HK-2 (cell line): Measurements from ENCODE around the gene TRPV2.
A peak's percentile ranks its signal among the peaks of the same experiment; 100 is the strongest.

Source experiments
- DNase-seq: peaks from one replicate; pipeline ENCODE4 v3.0.0-alpha.2; 2018; ENCODE audit not compliant: unreplicated experiment

Gene TRPV2

DNA sequence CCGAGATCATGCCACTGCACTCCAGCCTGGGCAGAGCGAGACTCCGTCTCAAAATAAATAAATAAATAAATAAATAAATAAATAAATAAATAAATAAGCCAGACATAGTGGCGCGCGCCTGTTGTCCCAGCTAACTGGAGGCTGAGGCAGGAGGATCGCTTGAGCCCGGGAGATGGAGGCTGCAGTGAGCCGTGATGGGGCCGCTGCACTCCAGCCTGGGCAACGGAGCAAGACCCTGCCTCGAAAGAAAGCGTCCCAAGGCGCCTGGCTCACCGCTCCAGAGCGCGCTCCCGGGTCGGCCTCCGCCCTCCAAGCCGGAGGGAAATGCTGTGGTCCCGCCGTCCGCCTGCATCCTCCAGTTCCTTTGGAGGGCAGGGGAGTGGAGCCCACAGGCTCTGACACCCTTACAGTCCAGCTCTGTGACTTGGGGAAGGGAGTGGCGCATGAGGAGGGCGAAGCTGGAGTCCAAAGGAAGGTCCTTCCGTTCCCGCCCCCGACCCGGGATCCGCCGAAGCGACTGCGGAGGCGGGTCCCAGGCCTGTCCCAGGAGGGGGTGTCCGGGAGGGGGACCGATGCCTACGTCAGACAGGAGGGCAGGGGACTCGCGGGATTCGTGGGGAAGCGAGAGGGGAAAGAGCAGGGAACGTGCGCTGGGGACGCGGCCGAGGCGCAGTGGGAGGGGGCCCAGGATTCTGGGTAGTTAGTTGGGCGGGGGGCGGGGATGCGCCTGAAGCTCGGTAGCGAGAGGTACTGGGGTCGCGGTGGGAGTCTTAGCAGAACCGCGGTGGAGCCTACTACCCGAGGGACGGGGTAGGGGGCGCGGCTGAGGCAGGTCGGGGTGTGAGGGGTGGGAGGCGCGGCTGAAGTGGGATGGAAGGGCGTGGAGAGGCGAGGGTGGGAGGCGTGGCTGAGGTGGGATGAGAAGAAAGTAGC is 8.4 kb upstream of the TRPV2 start:
- no peak for DNase-seq

- no peak for DNase-seq
Observed at GRCh38 chr17:16407911-16408588, 7.3 kb upstream of the TRPV2 start.

DNA sequence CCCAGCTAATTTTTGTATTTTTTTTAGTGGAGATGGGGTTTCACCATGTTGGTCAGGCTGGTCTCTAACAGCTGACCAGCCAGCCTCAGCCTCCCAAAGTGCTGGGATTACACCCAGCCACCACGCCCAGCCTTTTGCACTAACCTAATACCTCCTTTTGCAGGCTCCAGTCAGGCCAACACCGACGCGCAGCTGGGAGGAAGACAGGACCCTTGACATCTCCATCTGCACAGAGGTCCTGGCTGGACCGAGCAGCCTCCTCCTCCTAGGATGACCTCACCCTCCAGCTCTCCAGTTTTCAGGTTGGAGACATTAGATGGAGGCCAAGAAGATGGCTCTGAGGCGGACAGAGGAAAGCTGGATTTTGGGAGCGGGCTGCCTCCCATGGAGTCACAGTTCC is 2.0 kb downstream of the TRPV2 start:
- no peak for DNase-seq

DNA sequence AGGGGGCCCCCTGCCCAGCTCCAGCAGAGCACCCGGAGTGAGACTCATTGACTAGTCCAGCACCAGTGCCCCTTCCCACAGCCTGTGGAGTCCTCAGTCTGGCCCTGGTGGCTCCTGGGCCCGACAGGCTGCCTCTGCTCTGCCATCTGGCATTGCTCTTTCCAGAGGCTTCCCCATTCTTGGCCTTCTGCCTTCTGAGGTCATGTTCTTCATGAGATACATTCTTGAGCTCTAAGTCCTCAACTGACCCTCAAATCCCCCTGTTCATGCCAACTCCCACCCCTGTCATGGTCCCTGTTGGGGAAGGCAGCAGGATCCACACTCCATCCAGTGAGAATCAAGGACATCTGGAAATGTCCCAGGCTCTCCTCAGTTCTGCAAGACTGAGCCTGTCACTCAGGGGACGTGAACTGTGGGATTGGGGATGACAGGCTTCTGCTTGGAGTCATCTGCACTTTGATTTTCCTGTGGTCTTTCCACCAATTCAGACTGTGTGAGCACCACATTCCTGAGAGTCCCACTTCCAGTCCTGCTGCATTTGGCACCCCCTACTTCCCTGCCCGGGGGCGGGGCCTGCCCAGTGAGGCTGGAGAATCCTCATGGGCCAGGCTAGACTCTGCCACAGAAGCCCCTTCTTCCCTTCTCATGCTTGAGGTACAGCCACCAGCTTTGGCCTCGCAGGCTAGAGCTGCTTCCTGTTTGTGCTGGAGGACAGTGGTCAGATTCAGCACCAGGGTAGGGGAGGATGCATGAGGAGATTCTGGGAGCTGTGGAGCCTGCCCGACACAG is 2.7 kb downstream of the TRPV2 start:
- peak; percentile 76 for DNase-seq

DNA sequence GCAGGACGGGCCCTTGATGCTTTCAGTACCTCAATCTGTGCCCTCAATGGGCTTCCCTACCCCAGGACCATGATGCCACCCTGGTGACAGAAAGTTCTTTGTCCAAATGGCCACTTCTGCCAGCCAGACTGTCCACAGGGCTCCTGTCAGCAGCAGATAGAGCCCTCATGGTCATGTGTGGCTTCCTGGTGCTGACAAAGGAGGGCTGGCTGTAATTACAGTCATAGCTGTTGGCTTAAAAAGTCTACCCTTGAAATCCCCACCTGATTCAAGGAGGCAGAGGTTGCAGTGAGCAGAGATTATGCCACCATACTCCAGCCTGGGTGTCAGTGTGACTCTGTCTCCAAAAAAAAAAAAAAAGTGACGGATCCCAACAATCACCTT is 3.3 kb downstream of the TRPV2 start:
- no peak for DNase-seq

- DNase-seq = peak; percentile 73
Observed at GRCh38 chr17:16419074-16419928, 3.9 kb downstream of the TRPV2 start.

GRCh38 chr17:16419929-16420271 is 4.5 kb downstream of the TRPV2 start:
- peak; percentile 79 for DNase-seq

DNA sequence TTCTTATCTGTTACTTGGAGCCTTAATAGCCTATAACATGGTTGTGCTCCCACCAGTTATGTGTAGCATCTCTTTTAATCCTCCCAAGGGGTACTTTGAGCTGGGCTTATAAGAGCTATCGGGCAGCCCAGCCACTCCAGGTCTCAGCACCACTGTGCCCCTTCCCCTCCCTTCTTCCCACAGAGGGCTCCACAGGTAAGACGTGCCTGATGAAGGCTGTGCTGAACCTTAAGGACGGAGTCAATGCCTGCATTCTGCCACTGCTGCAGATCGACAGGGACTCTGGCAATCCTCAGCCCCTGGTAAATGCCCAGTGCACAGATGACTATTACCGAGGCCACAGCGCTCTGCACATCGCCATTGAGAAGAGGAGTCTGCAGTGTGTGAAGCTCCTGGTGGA is 7.0 kb downstream of the TRPV2 start:
- DNase-seq = no peak

DNA sequence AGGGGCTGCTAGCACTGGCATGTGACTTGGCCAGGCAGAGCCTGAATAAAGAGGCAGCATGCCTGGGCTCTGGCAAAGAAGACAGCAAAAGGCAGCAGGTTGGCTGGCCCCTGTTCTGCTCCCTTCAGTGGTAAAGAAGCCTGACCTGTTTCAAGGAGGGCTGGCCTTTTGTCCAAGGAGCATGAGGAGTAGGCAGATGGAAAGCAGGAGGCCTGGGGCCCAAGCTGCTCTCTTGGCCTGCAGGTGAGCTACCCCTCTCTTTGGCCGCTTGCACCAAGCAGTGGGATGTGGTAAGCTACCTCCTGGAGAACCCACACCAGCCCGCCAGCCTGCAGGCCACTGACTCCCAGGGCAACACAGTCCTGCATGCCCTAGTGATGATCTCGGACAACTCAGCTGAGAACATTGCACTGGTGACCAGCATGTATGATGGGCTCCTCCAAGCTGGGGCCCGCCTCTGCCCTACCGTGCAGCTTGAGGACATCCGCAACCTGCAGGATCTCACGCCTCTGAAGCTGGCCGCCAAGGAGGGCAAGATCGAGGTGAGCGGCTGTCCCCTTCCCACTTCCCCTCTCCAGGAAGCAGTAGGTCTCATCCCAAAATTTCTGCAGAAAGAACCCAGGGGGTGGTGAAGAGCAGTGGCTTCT is 8.0 kb downstream of the TRPV2 start:
- DNase-seq = no peak

DNA sequence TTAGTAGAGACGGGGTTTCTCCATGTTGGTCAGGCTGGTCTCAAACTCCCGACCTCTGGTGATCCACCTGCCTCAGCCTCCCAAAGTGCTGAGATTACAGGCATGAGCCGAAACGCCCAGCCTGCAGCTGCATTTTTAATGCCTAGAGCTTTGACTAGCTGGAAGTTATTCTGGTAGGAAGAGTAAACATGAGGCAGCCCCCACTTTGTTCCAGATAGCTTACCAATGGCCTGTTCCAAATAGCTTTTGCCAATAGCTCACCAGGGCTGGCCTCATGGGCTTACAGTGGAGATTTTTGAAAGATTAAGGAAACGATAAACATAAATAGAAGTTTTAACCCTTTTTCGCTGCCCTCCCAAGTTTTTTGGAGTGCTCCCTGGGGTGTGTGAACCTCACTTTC is 9.8 kb downstream of the TRPV2 start:
- no peak for DNase-seq

- no peak for DNase-seq
Observed at GRCh38 chr17:16425698-16426659, 10.6 kb downstream of the TRPV2 start.

GRCh38 chr17:16427020-16427419 is 11.6 kb downstream of the TRPV2 start:
- DNase-seq = no peak

GRCh38 chr17:16428098-16428882 is 12.9 kb downstream of the TRPV2 start:
- DNase-seq = no peak

DNA sequence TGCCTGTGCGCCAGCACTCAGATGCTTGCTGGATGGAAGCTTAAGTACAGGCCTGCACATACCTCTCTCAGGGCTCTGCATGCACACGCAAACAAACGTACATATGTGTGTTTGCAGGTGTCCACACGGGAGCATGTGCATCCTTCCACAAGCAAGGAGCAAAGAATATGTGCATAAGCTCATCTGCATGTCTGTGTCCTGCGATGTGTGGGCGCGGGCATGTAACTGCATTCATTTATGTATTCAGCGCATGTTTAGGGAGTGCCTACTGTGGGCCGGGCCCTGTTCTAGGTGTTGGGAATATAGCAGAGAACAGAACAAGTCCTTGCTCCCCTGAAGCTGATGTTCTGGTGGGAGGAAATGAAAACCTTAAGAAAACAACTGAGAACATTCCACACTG is 13.7 kb downstream of the TRPV2 start:
- DNase-seq = no peak

GRCh38 chr17:16430650-16431049 is 15.3 kb downstream of the TRPV2 start:
- DNase-seq = no peak

DNA sequence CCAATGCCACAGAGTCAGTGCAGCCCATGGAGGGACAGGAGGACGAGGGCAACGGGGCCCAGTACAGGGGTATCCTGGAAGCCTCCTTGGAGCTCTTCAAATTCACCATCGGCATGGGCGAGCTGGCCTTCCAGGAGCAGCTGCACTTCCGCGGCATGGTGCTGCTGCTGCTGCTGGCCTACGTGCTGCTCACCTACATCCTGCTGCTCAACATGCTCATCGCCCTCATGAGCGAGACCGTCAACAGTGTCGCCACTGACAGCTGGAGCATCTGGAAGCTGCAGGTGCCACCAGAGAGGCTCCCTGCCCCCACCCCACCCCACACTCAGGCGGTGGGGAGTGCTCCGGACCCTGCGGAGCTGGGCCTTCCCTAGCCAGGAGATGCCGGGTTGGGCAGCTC is 16.6 kb downstream of the TRPV2 start:
- DNase-seq = no peak

GRCh38 chr17:16433514-16433913 is 18.1 kb downstream of the TRPV2 start:
- no peak for DNase-seq

DNA sequence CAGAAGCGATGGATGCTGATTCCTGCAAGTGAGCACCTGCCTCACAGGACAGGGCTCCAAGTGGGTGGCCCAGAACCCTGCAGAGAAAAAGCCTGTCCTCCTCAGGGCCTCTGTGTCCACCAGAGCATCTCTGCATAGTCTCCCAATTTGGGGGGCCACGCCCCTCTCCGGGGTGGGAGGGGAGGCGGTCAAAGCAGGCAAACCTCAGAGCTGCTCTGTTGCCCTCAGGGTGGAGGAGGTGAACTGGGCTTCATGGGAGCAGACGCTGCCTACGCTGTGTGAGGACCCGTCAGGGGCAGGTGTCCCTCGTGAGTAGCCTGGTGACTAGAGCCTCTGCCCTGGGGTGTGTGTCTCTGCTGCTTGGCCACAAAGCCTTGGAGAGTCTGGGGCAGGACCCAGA is 19.3 kb downstream of the TRPV2 start:
- no peak for DNase-seq
